Body of pancreas (tissue), 4 donors: Measurements from ENCODE around the gene TRIP11. TPM values are rescaled to one million over a fixed set of nuclear protein-coding genes. Genes with fewer than 3 reads are reported as not detected.

Experiments
- ATAC-seq: fragments of 150-250 bp; one replicate; pipeline ENCODE4 v1.9.1; 2016
- DNase-seq, 4 donors: peaks; one replicate each; pipeline ENCODE4 v3.0.0-alpha.2; 2019
- H3K27ac ChIP-seq, 4 donors: fragments of 200-600 bp; sonication (generic); 1 replicate in 3 of 4; 2 replicates in 1 of 4; pipeline versions ENCODE4 v1.5.1 to v1.6.1; 2016 to 2019; ENCODE audit warnings: mild to moderate bottlenecking in 1 of 4, mixed read lengths in 1 of 4, moderate library complexity in 1 of 4
- H3K27me3 ChIP-seq, 2 donors: fragments of 200-600 bp; sonication (generic); one replicate each; pipeline ENCODE4 v1.6.0; 2016; ENCODE audit warnings: mild to moderate bottlenecking in 1 of 2
- H3K36me3 ChIP-seq, 2 donors: fragments of 200-600 bp; sonication (generic); replicated peaks in 1 of 2; 2 replicates each; pipeline ENCODE4 v1.5.1; 2016; ENCODE audit warnings: low read depth in 2 of 2; ENCODE audit not compliant: insufficient read depth in 1 of 2
- H3K4me1 ChIP-seq: fragments of 200-600 bp; sonication (generic); one replicate; pipeline ENCODE4 v1.6.0; 2016
- H3K4me3 ChIP-seq, 2 donors: fragments of 200-600 bp; sonication (generic); 1 replicate in 1 of 2; 2 replicates in 1 of 2; pipeline ENCODE4 v1.5.1; 2016 to 2019
- H3K9me3 ChIP-seq, 3 donors: fragments of 200-600 bp; sonication (generic); 1 replicate in 2 of 3; 2 replicates in 1 of 3; pipeline ENCODE4 v1.5.1; 2016
- POLR2A ChIP-seq, 3 donors: fragments of 450-650 bp; IDR thresholded peaks; one replicate each; pipeline ENCODE4 v1.6.1; 2016; ENCODE audit warnings: antibody characterized with exemption in 3 of 3, mild to moderate bottlenecking in 2 of 3
- WGBS, 2 donors: methylation state at CpG; one replicate each; pipeline ENCODE4 v1.1.5; 2017; 5-methylcytosine and 5-hydroxymethylcytosine counted together
- intact Hi-C: fragments of 100-400 bp; cut with DNase I; formaldehyde crosslinking; loops from one replicate; pipeline ENCODE4 v1.15.1; 2023
- total RNA-seq, 2 donors: library from RNA; depleted of rRNA; stranded (reverse); fragments of >200 nt; gene quantifications; one replicate each; pipeline ENCODE4 v1.1.0, GENCODE V29; 2016
- TF ChIP-seq, protein P1 (sequence below), 7 experiments: fragments of 450-650 bp in 4 of 7; fragments of 200-600 bp in 3 of 7; sonication (generic) in 3 of 7; IDR thresholded peaks; one replicate each; pipeline ENCODE4 v1.5.1; 2016 to 2019; ENCODE audit warnings: antibody characterized with exemption in 7 of 7

The TRIP11 gene
- total RNA-seq, 2 donors from 2014 or later = 25.2 to 33.6 TPM

DNA sequence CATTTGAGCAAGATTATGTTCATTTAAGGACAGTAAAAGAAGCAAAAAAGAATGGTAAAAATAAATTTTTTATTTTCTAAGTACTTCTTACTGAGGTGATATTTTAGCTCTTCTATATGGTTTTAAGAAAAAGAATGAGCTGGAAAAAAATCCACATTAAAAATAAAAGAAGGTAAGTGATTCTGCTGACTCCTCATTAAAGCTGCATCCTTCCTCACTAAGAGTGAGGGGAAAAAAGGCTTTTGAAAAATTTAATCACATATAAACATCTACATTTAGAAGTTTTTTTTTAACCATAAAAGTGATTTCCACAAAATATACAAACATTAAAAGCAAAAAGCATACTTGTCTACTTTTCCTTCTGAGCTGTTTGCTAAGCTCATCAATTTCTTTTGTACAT, 64.1 kb downstream of the TRIP11 start:
- H3K4me1 ChIP-seq = no peaks in the 10 kb centered on the region
- H3K4me3 ChIP-seq = no peak overlapping the region
- H3K27ac ChIP-seq = no peak overlapping the region
- intact Hi-C loops = no loop called here
- TF ChIP-seq, protein P1, sequence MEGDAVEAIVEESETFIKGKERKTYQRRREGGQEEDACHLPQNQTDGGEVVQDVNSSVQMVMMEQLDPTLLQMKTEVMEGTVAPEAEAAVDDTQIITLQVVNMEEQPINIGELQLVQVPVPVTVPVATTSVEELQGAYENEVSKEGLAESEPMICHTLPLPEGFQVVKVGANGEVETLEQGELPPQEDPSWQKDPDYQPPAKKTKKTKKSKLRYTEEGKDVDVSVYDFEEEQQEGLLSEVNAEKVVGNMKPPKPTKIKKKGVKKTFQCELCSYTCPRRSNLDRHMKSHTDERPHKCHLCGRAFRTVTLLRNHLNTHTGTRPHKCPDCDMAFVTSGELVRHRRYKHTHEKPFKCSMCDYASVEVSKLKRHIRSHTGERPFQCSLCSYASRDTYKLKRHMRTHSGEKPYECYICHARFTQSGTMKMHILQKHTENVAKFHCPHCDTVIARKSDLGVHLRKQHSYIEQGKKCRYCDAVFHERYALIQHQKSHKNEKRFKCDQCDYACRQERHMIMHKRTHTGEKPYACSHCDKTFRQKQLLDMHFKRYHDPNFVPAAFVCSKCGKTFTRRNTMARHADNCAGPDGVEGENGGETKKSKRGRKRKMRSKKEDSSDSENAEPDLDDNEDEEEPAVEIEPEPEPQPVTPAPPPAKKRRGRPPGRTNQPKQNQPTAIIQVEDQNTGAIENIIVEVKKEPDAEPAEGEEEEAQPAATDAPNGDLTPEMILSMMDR (IDR thresholded peaks at IDR 0.05) = no peak
- TF ChIP-seq POLR2A (IDR thresholded peaks at IDR 0.05) = no peak
- peaks cover 0 to 21% of the 10 kb centered on the region in 2 donors for H3K36me3 ChIP-seq
- ATAC-seq (no peak), DNase-seq (no peak)
- no peaks in the 10 kb centered on the region for H3K9me3 ChIP-seq
- H3K27me3 ChIP-seq = no peaks in the 10 kb centered on the region

DNA sequence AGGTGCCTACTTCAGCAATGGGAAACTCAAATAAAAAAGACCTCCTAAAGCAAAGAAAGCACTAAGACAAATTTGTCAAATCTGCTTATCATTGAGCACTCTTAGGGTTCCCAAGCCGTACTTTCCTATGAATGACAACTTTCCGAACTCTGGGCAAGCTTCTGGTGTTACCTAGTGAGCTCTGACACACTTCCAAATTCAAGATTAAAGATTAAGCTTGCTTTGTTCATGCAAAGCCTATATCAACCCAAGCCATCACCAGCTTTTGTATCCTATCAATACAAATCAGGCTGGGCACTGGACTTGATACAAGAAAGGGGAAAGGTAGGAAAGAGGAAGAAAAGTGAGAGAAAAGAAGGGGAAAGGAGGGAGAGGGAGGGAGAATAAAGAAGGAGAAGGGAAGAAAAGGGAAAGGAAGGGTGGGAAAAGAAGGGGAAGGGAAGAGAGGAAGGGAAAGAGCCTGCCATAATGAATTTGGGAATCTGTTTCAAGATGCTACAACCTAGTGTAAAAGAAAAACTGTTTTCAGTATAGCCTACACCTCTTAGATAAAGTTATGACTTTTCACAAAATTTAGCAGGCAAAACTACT, 68.6 kb downstream of the TRIP11 start:
- TF ChIP-seq, protein P1 (IDR thresholded peaks at IDR 0.05) = no peak
- no peak for TF ChIP-seq POLR2A (IDR thresholded peaks at IDR 0.05)
- no peak overlapping the region for H3K4me3 ChIP-seq
- intact Hi-C loops = no loop called here
- H3K36me3 ChIP-seq = peaks cover 0 to 31% of the 10 kb centered on the region in 2 donors
- 34 to 38% methylated on average over 2 of the region's 2 CpGs for WGBS, 2 donors
- H3K27ac ChIP-seq = no peak overlapping the region
- no peaks in the 10 kb centered on the region for H3K9me3 ChIP-seq
- no peaks in the 10 kb centered on the region for H3K27me3 ChIP-seq
- no peak for ATAC-seq
- no peak for DNase-seq
- H3K4me1 ChIP-seq = no peaks in the 10 kb centered on the region

DNA sequence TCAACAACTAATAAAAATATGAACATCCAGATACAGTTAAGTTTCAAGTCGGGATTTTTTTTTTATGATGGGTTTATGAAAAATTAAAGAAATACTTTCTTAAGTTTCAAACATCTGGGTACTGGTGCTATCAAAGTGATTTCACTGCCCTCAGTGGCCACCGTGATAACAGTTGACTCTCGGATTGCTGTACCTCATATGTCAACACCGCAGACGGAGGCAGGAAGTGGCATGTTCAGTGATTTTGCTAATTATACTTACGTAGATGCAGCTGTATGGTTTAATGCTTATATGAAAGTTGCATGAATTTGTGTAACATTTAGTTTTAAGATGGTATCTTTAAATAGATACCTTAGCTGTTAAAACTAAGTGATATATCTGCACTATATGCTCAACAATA, 71.6 kb downstream of the TRIP11 start:
- 67 to 89% methylated on average over 6 of the region's 6 CpGs for WGBS, 2 donors
- peaks cover 7% of the 10 kb centered on the region for H3K4me1 ChIP-seq
- DNase-seq (no peak), ATAC-seq (no peak)
- H3K9me3 ChIP-seq = no peaks in the 10 kb centered on the region
- no peak overlapping the region for H3K4me3 ChIP-seq
- H3K36me3 ChIP-seq = peaks cover 0 to 23% of the 10 kb centered on the region in 2 donors
- no peak for TF ChIP-seq POLR2A (IDR thresholded peaks at IDR 0.05)
- TF ChIP-seq, protein P1 (IDR thresholded peaks at IDR 0.05) = no peak
- no peak overlapping the region for H3K27ac ChIP-seq
- intact Hi-C loops = no loop called here
- no peaks in the 10 kb centered on the region for H3K27me3 ChIP-seq

DNA sequence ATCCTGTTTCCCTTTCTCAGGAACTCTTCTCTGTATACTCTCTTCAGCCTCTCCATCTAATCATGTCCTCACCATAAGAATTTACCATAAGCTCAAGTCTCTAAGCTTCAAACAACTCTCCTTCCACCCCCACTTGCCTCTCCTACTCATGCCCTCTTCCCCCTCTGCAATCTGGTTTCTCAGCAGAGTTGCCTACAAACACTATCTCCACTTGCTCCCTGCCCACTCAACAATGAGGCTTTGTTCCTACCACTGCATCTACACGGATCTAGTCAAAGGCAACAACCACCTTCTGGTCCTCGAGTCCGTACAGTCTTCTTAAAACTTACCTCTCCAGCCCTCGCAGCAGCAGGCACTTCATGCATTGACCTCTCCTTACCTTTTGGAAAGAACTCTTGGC, 75.1 kb downstream of the TRIP11 start:
- no peaks in the 10 kb centered on the region for H3K9me3 ChIP-seq
- H3K4me1 ChIP-seq = peaks cover 16% of the 10 kb centered on the region
- WGBS, 2 donors = 42% methylated on average over 4 of the region's 4 CpGs
- no peak for TF ChIP-seq POLR2A (IDR thresholded peaks at IDR 0.05)
- TF ChIP-seq, protein P1 (IDR thresholded peaks at IDR 0.05) = no peak
- ATAC-seq (no peak), DNase-seq (no peak)
- intact Hi-C loops = no loop called here
- H3K27ac ChIP-seq = no peak overlapping the region
- no peaks in the 10 kb centered on the region for H3K27me3 ChIP-seq
- no peak overlapping the region for H3K4me3 ChIP-seq
- peaks cover 0 to 7% of the 10 kb centered on the region in 2 donors for H3K36me3 ChIP-seq

DNA sequence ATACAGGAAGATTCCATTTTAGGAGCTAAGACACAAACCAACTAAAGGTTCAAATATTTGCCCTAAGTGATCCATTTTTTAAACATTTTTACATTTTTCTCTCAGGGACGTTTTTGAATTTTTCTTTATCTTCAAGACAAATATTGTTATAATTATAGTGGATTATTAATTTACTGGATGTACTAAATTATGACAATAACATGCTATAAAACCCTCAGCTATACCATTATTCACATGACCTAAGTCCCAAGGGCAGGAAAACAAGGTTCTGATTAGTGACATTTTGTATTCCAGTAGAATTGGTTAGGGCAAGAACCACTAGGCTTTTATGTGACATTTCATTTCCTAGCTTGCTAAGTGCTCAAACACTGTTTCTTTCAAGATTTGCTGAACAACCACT, 75.8 kb downstream of the TRIP11 start:
- DNase-seq (no peak), ATAC-seq (no peak)
- TF ChIP-seq POLR2A (IDR thresholded peaks at IDR 0.05) = no peak
- TF ChIP-seq, protein P1 (IDR thresholded peaks at IDR 0.05) = no peak
- H3K4me3 ChIP-seq = no peak overlapping the region
- peaks cover 0 to 3% of the 10 kb centered on the region in 2 donors for H3K36me3 ChIP-seq
- intact Hi-C loops = no loop called here
- WGBS, 2 donors = 13 to 21% methylated on average over 1 of the region's 1 CpG
- H3K9me3 ChIP-seq = no peaks in the 10 kb centered on the region
- H3K4me1 ChIP-seq = peaks cover 16% of the 10 kb centered on the region
- H3K27me3 ChIP-seq = no peaks in the 10 kb centered on the region
- no peak overlapping the region for H3K27ac ChIP-seq
